Activated naive CD4-positive, alpha-beta T cell treated with anti-CD3 and anti-CD28 coated beads, Interleukin-2, amount 50 U/mL, for 16 hours (primary cell): ENCODE data around the gene POFUT1.

Experiments
- DNase-seq: peaks from one replicate; pipeline ENCODE4 v3.0.0-alpha.2; 2020

The POFUT1 gene

GRCh38 chr20:32208499-32209154, 947 bp downstream of the POFUT1 start:
- no peak for DNase-seq

- no peak for DNase-seq
Observed at GRCh38 chr20:32209850-32210605, 2.3 kb downstream of the POFUT1 start.

- no peak for DNase-seq
Observed at GRCh38 chr20:32213870-32214269, 6.2 kb downstream of the POFUT1 start.

- DNase-seq = no peak
Observed at GRCh38 chr20:32215147-32215546, 7.5 kb downstream of the POFUT1 start.

- no peak for DNase-seq
Observed at GRCh38 chr20:32215729-32216128, 8.0 kb downstream of the POFUT1 start.

GRCh38 chr20:32216179-32217142, 8.8 kb downstream of the POFUT1 start:
- no peak for DNase-seq

GRCh38 chr20:32218156-32218900, 10.6 kb downstream of the POFUT1 start:
- DNase-seq = no peak

GRCh38 chr20:32224463-32224862, 16.8 kb downstream of the POFUT1 start:
- DNase-seq = no peak

- no peak for DNase-seq
Observed at GRCh38 chr20:32226391-32226790, 18.7 kb downstream of the POFUT1 start.

GRCh38 chr20:32227306-32227705, 19.6 kb downstream of the POFUT1 start:
- DNase-seq = no peak

GRCh38 chr20:32227744-32228688, 20.3 kb downstream of the POFUT1 start:
- DNase-seq = no peak

GRCh38 chr20:32229251-32229747, 21.6 kb downstream of the POFUT1 start:
- no peak for DNase-seq

- DNase-seq = no peak
Observed at GRCh38 chr20:32230707-32231106, 23.0 kb downstream of the POFUT1 start.

- no peak for DNase-seq
Observed at GRCh38 chr20:32231245-32231644, 23.6 kb downstream of the POFUT1 start.

- DNase-seq = peak; percentile 25
Observed at GRCh38 chr20:32231847-32232246, 24.2 kb downstream of the POFUT1 start.

- peak; percentile 32 for DNase-seq
Observed at GRCh38 chr20:32232326-32232886, 24.7 kb downstream of the POFUT1 start.

GRCh38 chr20:32233286-32233685, 25.6 kb downstream of the POFUT1 start:
- DNase-seq = no peak

- DNase-seq = no peak
Observed at GRCh38 chr20:32234135-32234808, 26.6 kb downstream of the POFUT1 start.

- no peak for DNase-seq
Observed at GRCh38 chr20:32235331-32236047, 27.8 kb downstream of the POFUT1 start.
